ENCODE results near the gene UBA7. TPM values are rescaled to one million over a fixed set of nuclear protein-coding genes. Genes with fewer than 3 reads are reported as not detected.

UBA7 gene
- polyA plus RNA-seq: 0.52 TPM in 1 of 2 replicates, not detected in the other

GRCh38 chr3:49813497-49814174, at the start of gene UBA7:
Gene UBA7, minus strand, starts transcription at chr3:49813953. Its CDS starts 166 bp downstream, at chr3:49813787.

GRCh38 chr3:49856181-49857005, 42.6 kb upstream of the UBA7 start, which contains the start of gene TRAIP:
Gene TRAIP, minus strand, starts transcription at chr3:49856564. Its CDS starts 111 bp downstream, at chr3:49856453.

GRCh38 chr3:49802719-49803464, 10.9 kb downstream of the UBA7 start, which contains the start of gene INKA1:
Gene INKA1, plus strand, starts transcription at chr3:49803261. Its CDS starts 132 bp downstream, at chr3:49803393.

GRCh38 chr3:49799761-49800160, 14.0 kb downstream of the UBA7 start, which contains the start of gene CDHR4:
Gene CDHR4, minus strand, starts transcription at chr3:49799873. Its CDS starts 61 bp downstream, at chr3:49799812.

GRCh38 chr3:49786357-49787181, 27.2 kb downstream of the UBA7 start, which contains the start of gene IP6K1:
Gene IP6K1, minus strand, starts transcription at chr3:49786542. Its CDS starts 38,502 bp downstream, at chr3:49748040.

Other genes starting within 250 kb of the UBA7 start
- gene APEH, start 139.6 kb downstream of the UBA7 start, polyA plus RNA-seq: 78.1 and 87.5 TPM in 2 replicates
- gene MST1, start 124.5 kb downstream of the UBA7 start, polyA plus RNA-seq: 0.52 and 1.3 TPM in 2 replicates
- gene RNF123, start 124.4 kb downstream of the UBA7 start, polyA plus RNA-seq: 23.9 and 24.0 TPM in 2 replicates
- not detected in 2 replicates for gene AMIGO3, start 94.3 kb downstream of the UBA7 start, polyA plus RNA-seq
- gene GMPPB, start 90.0 kb downstream of the UBA7 start, polyA plus RNA-seq: 3.7 and 6.0 TPM in 2 replicates
- 2.9 and 3.6 TPM in 2 replicates for gene IP6K1, start 27.4 kb downstream of the UBA7 start, polyA plus RNA-seq
- gene CDHR4, start 14.1 kb downstream of the UBA7 start, polyA plus RNA-seq: not detected in 2 replicates
- not detected in 2 replicates for gene INKA1, start 10.7 kb downstream of the UBA7 start, polyA plus RNA-seq
- gene TRAIP, start 42.6 kb upstream of the UBA7 start, polyA plus RNA-seq: 0.78 and 4.3 TPM in 2 replicates
- 0.11 and 22.0 TPM in 2 replicates for gene CAMKV, start 56.0 kb upstream of the UBA7 start, polyA plus RNA-seq
- not detected in 2 replicates for gene MST1R, start 89.9 kb upstream of the UBA7 start, polyA plus RNA-seq
- gene MON1A, start 115.9 kb upstream of the UBA7 start, polyA plus RNA-seq: 4.6 and 6.7 TPM in 2 replicates
- 22.6 and 31.8 TPM in 2 replicates for gene RBM6, start 126.2 kb upstream of the UBA7 start, polyA plus RNA-seq

Measured in Purkinje cell (primary cell).